AG04450 (cell line): Measurements from ENCODE around the gene UPF2. TPM values are rescaled to one million over a fixed set of nuclear protein-coding genes. Genes with fewer than 3 reads are reported as not detected.
"Not testable (repeated sequence)": the region's sequence is repeated elsewhere in the genome, so short reads cannot be mapped to it uniquely, and the experiment has no call there.

Experiments
- CTCF ChIA-PET: fragments of 300-600, 350-600 bp; formaldehyde crosslinking; extraction: SDS; loops from one replicate; lab custom pipeline; 2022; ENCODE audit warnings: antibody characterized with exemption, inconsistent platforms; lab: Charles Lee
- POLR2A ChIA-PET: fragments of 350-600 bp; formaldehyde crosslinking; extraction: SDS; loops from one replicate; lab custom pipeline; 2021; ENCODE audit warnings: antibody characterized with exemption, inconsistent platforms; lab: Yijun Ruan, JAX
- DNase-seq: peaks from one replicate; pipeline ENCODE4 v3.0.0-alpha.2; 2011; ENCODE audit warnings: low read depth, low spot score
- H3K27ac ChIP-seq: one replicate; pipeline ENCODE4 v1.5.1; 2012; ENCODE audit warnings: low read depth, low read length, control low read depth
- H3K27me3 ChIP-seq: one replicate; pipeline ENCODE4 v1.6.0; 2012; ENCODE audit warnings: low read length; ENCODE audit not compliant: control insufficient read depth, insufficient read depth
- H3K4me3 ChIP-seq: 2 replicates; pipeline ENCODE4 v1.5.1; 2011; ENCODE audit warnings: mild to moderate bottlenecking, low read depth, low read length, control low read depth
- H3K9me3 ChIP-seq: 2 replicates; pipeline ENCODE4 v1.5.1; 2012; ENCODE audit warnings: low read length; ENCODE audit not compliant: control insufficient read depth, insufficient read depth
- CTCF ChIP-seq: IDR thresholded peaks from 2 replicates; pipeline ENCODE4 v1.5.1; 2011; ENCODE audit warnings: low read depth, low read length, control low read depth, inconsistent platforms
- polyA plus RNA-seq: library from polyadenylated mRNA; depleted of rRNA; stranded (reverse); fragments of >200 nt; gene quantifications from 2 replicates; pipeline ENCODE4 v1.2.3, GENCODE V29; 2011

The UPF2 gene
- polyA plus RNA-seq, 1 experiment: 18.4 TPM

GRCh38 chr10:12081470-12081869, 38.9 kb upstream of the UPF2 start:
- Histone ChIP-seq H3K27ac (no peak overlapping the region), H3K27me3 (no peaks in the 10 kb centered on the region), H3K9me3 (no peaks in the 10 kb centered on the region; the same call in 1 of the 2 replicates), H3K4me3 (no peak overlapping the region)
- ChIA-PET CTCF (no interaction called here), POLR2A (interaction anchor here (0.7 kb wide), 1 partner anchor 9 kb away, joined by 5 read pairs; no protein-coding TSS in a partner anchor)
- no peak for TF ChIP-seq CTCF
- DNase-seq: no peak

- H3K27ac ChIP-seq: no peak overlapping the region
- H3K27me3 ChIP-seq: no peaks in the 10 kb centered on the region
- CTCF ChIA-PET: no interaction called here
- no peak for TF ChIP-seq CTCF
- POLR2A ChIA-PET: no interaction called here
- H3K9me3 ChIP-seq: no peaks in the 10 kb centered on the region; the same call in 1 of the 2 replicates
- no peak overlapping the region for H3K4me3 ChIP-seq
- no peak for DNase-seq
Observed at GRCh38 chr10:12077580-12078180, 35.1 kb upstream of the UPF2 start.

- ChIA-PET CTCF (no interaction called here), POLR2A (no interaction called here)
- Histone ChIP-seq H3K27me3 (no peaks in the 10 kb centered on the region), H3K9me3 (no peaks in the 10 kb centered on the region; the same call in 1 of the 2 replicates), H3K4me3 (no peak overlapping the region), H3K27ac (no peak overlapping the region)
- no peak for DNase-seq
- no peak for TF ChIP-seq CTCF
Observed at GRCh38 chr10:12073526-12073925, 30.9 kb upstream of the UPF2 start.

GRCh38 chr10:12071441-12071840, 28.8 kb upstream of the UPF2 start:
- CTCF ChIA-PET: not testable (repeated sequence)

GRCh38 chr10:12068449-12069269, 26.1 kb upstream of the UPF2 start, which contains the start of gene DHTKD1:
Gene DHTKD1 (plus strand): TSS chr10:12068954. CDS start chr10:12069034, 80 bp downstream.
- Histone ChIP-seq H3K9me3 (no peaks in the 10 kb centered on the region; the same call in 1 of the 2 replicates), H3K4me3 (peak within 1 kb of the TSS; percentile 87), H3K27ac (peak within 1 kb of the TSS; percentile 61), H3K27me3 (no peaks in the 10 kb centered on the region)
- ChIA-PET CTCF (interaction anchor here (0.5 to 1.5 kb wide), 3 partner anchors 26 to 303 kb away, joined by 3 to 10 read pairs (median 5); partner anchors contain the start of gene UPF2), POLR2A (interaction anchor here (2.7 kb wide), 1 partner anchor 26 kb away, joined by 15 read pairs; the partner anchor contains the start of gene UPF2)
- TF ChIP-seq CTCF: peak; percentile 40
- DNase-seq: peak; percentile 88

More at GRCh38 chr10:12071441-12071840, 28.8 kb upstream of the UPF2 start:
- H3K9me3 ChIP-seq, POLR2A ChIA-PET, DNase-seq, H3K27ac ChIP-seq, H3K4me3 ChIP-seq, H3K27me3 ChIP-seq: not testable (repeated sequence)
